HS-27A (cell line): ENCODE results near the gene RNF148.

Source experiments
- DNase-seq: peaks from one replicate; pipeline ENCODE4 v3.0.0-alpha.2; 2012; ENCODE audit warnings: low read depth, missing footprints

Gene RNF148

GRCh38 chr7:122702872-122703510, at the start of gene RNF148:
TSS of gene RNF148 (minus strand) at chr7:122702922. CDS start at chr7:122702750, 172 bp downstream.
- no peak for DNase-seq

GRCh38 chr7:122750389-122750788, 47.7 kb upstream of the RNF148 start:
- DNase-seq: no peak

GRCh38 chr7:122748195-122748594, 45.5 kb upstream of the RNF148 start:
- no peak for DNase-seq

GRCh38 chr7:122746948-122747347, 44.2 kb upstream of the RNF148 start:
- DNase-seq: no peak

GRCh38 chr7:122743211-122743610, 40.5 kb upstream of the RNF148 start:
- DNase-seq: no peak

GRCh38 chr7:122738947-122739346, 36.2 kb upstream of the RNF148 start:
- DNase-seq: no peak

GRCh38 chr7:122736183-122736582, 33.5 kb upstream of the RNF148 start:
- no peak for DNase-seq

- DNase-seq: no peak
Observed at GRCh38 chr7:122727759-122728158, 25.0 kb upstream of the RNF148 start.

- no peak for DNase-seq
Observed at GRCh38 chr7:122727354-122727753, 24.6 kb upstream of the RNF148 start.

GRCh38 chr7:122726881-122727280, 24.2 kb upstream of the RNF148 start:
- DNase-seq: no peak

GRCh38 chr7:122724366-122724765, 21.6 kb upstream of the RNF148 start:
- no peak for DNase-seq

GRCh38 chr7:122719010-122719578, 16.4 kb upstream of the RNF148 start:
- DNase-seq: no peak

GRCh38 chr7:122717356-122718089, 14.8 kb upstream of the RNF148 start:
- DNase-seq: no peak

- DNase-seq: no peak
Observed at GRCh38 chr7:122715183-122715582, 12.5 kb upstream of the RNF148 start.

- no peak for DNase-seq
Observed at GRCh38 chr7:122710916-122711315, 8.2 kb upstream of the RNF148 start.

GRCh38 chr7:122709930-122710646, 7.4 kb upstream of the RNF148 start:
- DNase-seq: no peak

GRCh38 chr7:122706836-122707235, 4.1 kb upstream of the RNF148 start:
- no peak for DNase-seq

GRCh38 chr7:122699017-122699416, 3.7 kb downstream of the RNF148 start, which contains the start of gene RNF133:
TSS of gene RNF133 (minus strand) at chr7:122699117. CDS start at chr7:122698918, 199 bp downstream.
- no peak for DNase-seq

GRCh38 chr7:122695816-122696215, 6.9 kb downstream of the RNF148 start:
- no peak for DNase-seq

- DNase-seq: no peak
Observed at GRCh38 chr7:122694697-122695096, 8.0 kb downstream of the RNF148 start.

GRCh38 chr7:122692769-122693309, 9.9 kb downstream of the RNF148 start:
- no peak for DNase-seq

GRCh38 chr7:122691569-122692235, 11.0 kb downstream of the RNF148 start:
- DNase-seq: no peak
